Parathyroid adenoma (tissue), 2 donors: ENCODE data around the gene RNU7-1.

Experiments used
- H2AFZ ChIP-seq: fragments of 300-600 bp; sonication (generic); one replicate; pipeline ENCODE4 v1.7.0; 2017; ENCODE audit warnings: antibody characterized with exemption, mild to moderate bottlenecking
- H3K27ac ChIP-seq: fragments of 300-600 bp; sonication (generic); one replicate; pipeline ENCODE4 v1.7.0; 2017
- H3K27me3 ChIP-seq: fragments of 300-600 bp; sonication (generic); one replicate; pipeline ENCODE4 v1.7.0; 2017; ENCODE audit warnings: low read length; ENCODE audit not compliant: control insufficient read depth, insufficient read depth
- H3K36me3 ChIP-seq: fragments of 300-600 bp; sonication (generic); one replicate; pipeline ENCODE4 v1.7.0; 2017; ENCODE audit warnings: low read length; ENCODE audit not compliant: control insufficient read depth, insufficient read depth
- H3K4me1 ChIP-seq: fragments of 300-600 bp; sonication (generic); one replicate; pipeline ENCODE4 v1.7.0; 2017; ENCODE audit warnings: control low read depth
- H3K4me2 ChIP-seq: fragments of 300-600 bp; sonication (generic); one replicate; pipeline ENCODE4 v1.7.0; 2017; ENCODE audit warnings: low read length
- H3K4me3 ChIP-seq: fragments of 300-600 bp; sonication (generic); one replicate; pipeline ENCODE4 v1.7.0; 2017; ENCODE audit warnings: low read depth, low read length
- H3K79me2 ChIP-seq: fragments of 300-600 bp; sonication (generic); one replicate; pipeline ENCODE4 v1.7.0; 2017; ENCODE audit warnings: control low read depth
- H3K9ac ChIP-seq: fragments of 300-600 bp; sonication (generic); one replicate; pipeline ENCODE4 v1.7.0; 2017; ENCODE audit warnings: mild to moderate bottlenecking
- H3K9me3 ChIP-seq: fragments of 300-600 bp; sonication (generic); one replicate; pipeline ENCODE4 v1.7.0; 2017; ENCODE audit warnings: low read length; ENCODE audit not compliant: control insufficient read depth
- CTCF ChIP-seq: fragments of 300-600 bp; sonication (generic); IDR thresholded peaks from one replicate; pipeline ENCODE4 v1.7.0; 2017; ENCODE audit warnings: antibody characterized with exemption, mild to moderate bottlenecking
- donor health status: primary hyperparathyroidism.

Gene RNU7-1

GRCh38 chr12:6987956-6988553 is 44.4 kb downstream of the RNU7-1 start:
- H3K36me3 ChIP-seq = no peaks in the 10 kb centered on the region
- no peaks in the 10 kb centered on the region for H3K9me3 ChIP-seq
- no peak overlapping the region for H3K27ac ChIP-seq
- no peak overlapping the region for H3K4me2 ChIP-seq
- no peak overlapping the region for H3K9ac ChIP-seq
- no peak overlapping the region for H2AFZ ChIP-seq
- TF ChIP-seq CTCF = no peak
- no peaks in the 10 kb centered on the region for H3K27me3 ChIP-seq
- H3K4me1 ChIP-seq = no peaks in the 10 kb centered on the region
- no peak overlapping the region for H3K4me3 ChIP-seq
- peaks cover 4% of the 10 kb centered on the region for H3K79me2 ChIP-seq
